KMS-11 (cell line): ENCODE results near the gene ZNF496.
"Not testable (repeated sequence)": the region's sequence is repeated elsewhere in the genome, so short reads cannot be mapped to it uniquely, and the experiment has no call there.

Experiments
- H2AFZ ChIP-seq: fragments of 200-600 bp; sonication (generic); 2 replicates; pipeline ENCODE4 v1.6.1; 2016; ENCODE audit warnings: antibody characterized with exemption, mixed run types, low read depth
- H3K27ac ChIP-seq: fragments of 200-600 bp; sonication (generic); 2 replicates; pipeline ENCODE4 v1.6.1; 2016; ENCODE audit warnings: mild to moderate bottlenecking, mixed run types
- H3K27me3 ChIP-seq: fragments of 200-600 bp; sonication (generic); 2 replicates; pipeline ENCODE4 v1.6.1; 2017; ENCODE audit warnings: mild to moderate bottlenecking, low read depth, mixed run types, moderate library complexity; ENCODE audit not compliant: insufficient read depth
- H3K36me3 ChIP-seq: fragments of 200-600 bp; sonication (generic); 2 replicates; pipeline ENCODE4 v1.6.1; 2017; ENCODE audit warnings: mild to moderate bottlenecking, mixed run types; ENCODE audit not compliant: insufficient read depth
- H3K4me1 ChIP-seq: fragments of 200-600 bp; sonication (generic); 2 replicates; pipeline ENCODE4 v1.6.1; 2016; ENCODE audit warnings: mild to moderate bottlenecking, low read depth, mixed run types; ENCODE audit not compliant: poor library complexity, severe bottlenecking
- H3K4me2 ChIP-seq: fragments of 200-600 bp; sonication (generic); 2 replicates; pipeline ENCODE4 v1.7.0; 2016; ENCODE audit warnings: mild to moderate bottlenecking, mixed run types
- H3K4me3 ChIP-seq: fragments of 200-600 bp; sonication (generic); IDR thresholded peaks from 2 replicates; pipeline ENCODE4 v1.6.1; 2017; ENCODE audit warnings: low read depth, low read length, mixed read lengths; ENCODE audit not compliant: insufficient read depth
- H3K79me2 ChIP-seq: fragments of 200-600 bp; sonication (generic); 2 replicates; pipeline ENCODE4 v1.6.1; 2016; ENCODE audit warnings: low read depth, mixed run types; ENCODE audit not compliant: insufficient read depth
- H3K9ac ChIP-seq: fragments of 200-600 bp; sonication (generic); 2 replicates; pipeline ENCODE4 v1.6.1; 2016; ENCODE audit warnings: mild to moderate bottlenecking, mixed run types
- H4K20me1 ChIP-seq: fragments of 200-600 bp; sonication (generic); 2 replicates; pipeline ENCODE4 v1.6.1; 2016; ENCODE audit warnings: mild to moderate bottlenecking, mixed run types; ENCODE audit not compliant: insufficient read depth
- TF ChIP-seq, protein P1 (sequence below): fragments of 200-600 bp; sonication (generic); conservative IDR thresholded peaks from 2 replicates; pipeline ENCODE4 v1.6.1; 2017; ENCODE audit warnings: low read depth, mild to moderate bottlenecking, antibody characterized with exemption, low read length, moderate library complexity, mixed read lengths

Gene ZNF496

GRCh38 chr1:247268390-247269045, 63.1 kb downstream of the ZNF496 start:
- Histone ChIP-seq H3K4me2 (no peak overlapping the region), H3K79me2 (no peaks in the 10 kb centered on the region), H3K27ac (no peak overlapping the region), H2AFZ (no peak overlapping the region), H3K36me3 (no peaks in the 10 kb centered on the region), H3K4me3 (no peak overlapping the region), H3K27me3 (no peaks in the 10 kb centered on the region), H3K4me1 (no peaks in the 10 kb centered on the region), H4K20me1 (no peaks in the 10 kb centered on the region), H3K9ac (no peak overlapping the region)
- TF ChIP-seq, protein P1, sequence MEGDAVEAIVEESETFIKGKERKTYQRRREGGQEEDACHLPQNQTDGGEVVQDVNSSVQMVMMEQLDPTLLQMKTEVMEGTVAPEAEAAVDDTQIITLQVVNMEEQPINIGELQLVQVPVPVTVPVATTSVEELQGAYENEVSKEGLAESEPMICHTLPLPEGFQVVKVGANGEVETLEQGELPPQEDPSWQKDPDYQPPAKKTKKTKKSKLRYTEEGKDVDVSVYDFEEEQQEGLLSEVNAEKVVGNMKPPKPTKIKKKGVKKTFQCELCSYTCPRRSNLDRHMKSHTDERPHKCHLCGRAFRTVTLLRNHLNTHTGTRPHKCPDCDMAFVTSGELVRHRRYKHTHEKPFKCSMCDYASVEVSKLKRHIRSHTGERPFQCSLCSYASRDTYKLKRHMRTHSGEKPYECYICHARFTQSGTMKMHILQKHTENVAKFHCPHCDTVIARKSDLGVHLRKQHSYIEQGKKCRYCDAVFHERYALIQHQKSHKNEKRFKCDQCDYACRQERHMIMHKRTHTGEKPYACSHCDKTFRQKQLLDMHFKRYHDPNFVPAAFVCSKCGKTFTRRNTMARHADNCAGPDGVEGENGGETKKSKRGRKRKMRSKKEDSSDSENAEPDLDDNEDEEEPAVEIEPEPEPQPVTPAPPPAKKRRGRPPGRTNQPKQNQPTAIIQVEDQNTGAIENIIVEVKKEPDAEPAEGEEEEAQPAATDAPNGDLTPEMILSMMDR = no peak

GRCh38 chr1:247266053-247266452, 65.6 kb downstream of the ZNF496 start:
- H3K36me3 ChIP-seq = no peaks in the 10 kb centered on the region
- H3K4me2 ChIP-seq = no peak overlapping the region

DNA sequence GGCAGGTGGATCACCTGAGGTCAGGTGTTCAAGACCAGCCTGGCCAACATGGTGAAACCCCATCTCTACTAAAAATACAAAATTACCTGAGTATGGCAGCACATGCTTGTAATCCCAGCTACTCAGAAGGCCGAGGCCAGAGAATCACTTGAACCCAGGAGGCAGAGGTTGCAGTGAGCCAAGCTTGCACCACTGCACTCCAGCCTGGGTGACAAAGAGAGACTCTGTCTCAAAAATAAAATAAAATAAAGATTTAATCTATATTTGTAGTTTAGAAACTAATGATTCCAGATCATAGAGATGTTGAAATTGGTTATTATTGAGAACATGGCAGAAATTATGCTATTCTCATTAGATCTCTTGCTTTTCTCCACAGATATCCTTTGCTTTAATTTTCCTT, 75.9 kb downstream of the ZNF496 start, which contains the start of gene VN1R5:
VN1R5 (plus strand) TSS at position 301 of the 400 bp plus-strand sequence.
- not testable (repeated sequence) for H3K79me2 ChIP-seq, H3K4me2 ChIP-seq, H2AFZ ChIP-seq, H3K9ac ChIP-seq, H3K4me1 ChIP-seq, H4K20me1 ChIP-seq, H3K27ac ChIP-seq, H3K36me3 ChIP-seq, H3K4me3 ChIP-seq, H3K27me3 ChIP-seq

More at GRCh38 chr1:247266053-247266452, 65.6 kb downstream of the ZNF496 start:
- Histone ChIP-seq H3K9ac (no peak overlapping the region), H3K79me2 (no peaks in the 10 kb centered on the region), H3K4me1 (no peaks in the 10 kb centered on the region), H4K20me1 (no peaks in the 10 kb centered on the region), H3K27ac (no peak overlapping the region), H2AFZ (no peak overlapping the region), H3K27me3 (no peaks in the 10 kb centered on the region), H3K4me3 (no peak overlapping the region)
- TF ChIP-seq, protein P1 = no peak

DNA sequence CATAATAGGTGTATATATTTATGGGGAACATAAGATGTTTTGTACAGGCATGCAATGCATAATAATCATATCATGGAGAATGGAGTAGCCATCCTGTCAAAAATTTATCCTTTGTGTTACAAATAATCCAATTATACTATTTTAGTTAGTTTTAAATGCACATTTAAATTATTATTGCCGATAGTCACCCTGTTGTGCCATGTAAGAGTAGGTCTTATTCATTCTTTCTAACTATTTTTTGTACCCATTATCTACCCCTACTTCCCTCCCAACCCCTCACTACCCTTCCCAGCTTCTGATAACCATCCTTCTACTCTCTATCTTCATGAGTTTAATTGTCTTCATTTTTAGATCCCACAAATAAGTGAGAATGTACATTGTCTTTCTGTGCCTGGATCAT, 84.1 kb downstream of the ZNF496 start:
- H3K4me1 ChIP-seq = no peaks in the 10 kb centered on the region
- no peaks in the 10 kb centered on the region for H3K36me3 ChIP-seq
- no peak overlapping the region for H3K4me2 ChIP-seq
- H3K4me3 ChIP-seq = no peak overlapping the region
- no peak overlapping the region for H3K9ac ChIP-seq
- H4K20me1 ChIP-seq = no peaks in the 10 kb centered on the region
- H3K79me2 ChIP-seq = no peaks in the 10 kb centered on the region
- H2AFZ ChIP-seq = no peak overlapping the region
- H3K27ac ChIP-seq = no peak overlapping the region
- TF ChIP-seq, protein P1 = no peak
- H3K27me3 ChIP-seq = no peaks in the 10 kb centered on the region
